HG03520 (cell line): Measurements from ENCODE around the gene KIAA1217.

Experiments
- ATAC-seq: cut with Tn5 transposase; IDR thresholded peaks from one replicate; pipeline ENCODE4 v1.9.1; 2021; ENCODE audit warnings: mild to moderate bottlenecking, moderate library complexity; ENCODE audit not compliant: unreplicated experiment

Gene KIAA1217

GRCh38 chr10:24397662-24398061 lies 188.7 kb downstream of the KIAA1217 start:
- ATAC-seq, result no peak

GRCh38 chr10:24404567-24404966 lies 195.6 kb downstream of the KIAA1217 start:
- ATAC-seq, result no peak

GRCh38 chr10:24405635-24406034 lies 196.7 kb downstream of the KIAA1217 start:
- no peak for ATAC-seq

GRCh38 chr10:24406809-24407483 lies 198.0 kb downstream of the KIAA1217 start:
- no peak for ATAC-seq

GRCh38 chr10:24407928-24408327 lies 199.0 kb downstream of the KIAA1217 start:
- no peak for ATAC-seq

- no peak for ATAC-seq
Measured at GRCh38 chr10:24408365-24408764, 199.4 kb downstream of the KIAA1217 start.

- ATAC-seq, result peak; percentile 43
Measured at GRCh38 chr10:24414597-24414996, 205.7 kb downstream of the KIAA1217 start.

- ATAC-seq, result no peak
Measured at GRCh38 chr10:24415455-24416125, 206.7 kb downstream of the KIAA1217 start.

GRCh38 chr10:24416248-24416647 lies 207.3 kb downstream of the KIAA1217 start:
- ATAC-seq, result no peak

GRCh38 chr10:24417053-24417452 lies 208.1 kb downstream of the KIAA1217 start:
- no peak for ATAC-seq

GRCh38 chr10:24418532-24418931 lies 209.6 kb downstream of the KIAA1217 start:
- ATAC-seq, result no peak

GRCh38 chr10:24419066-24419465 lies 210.1 kb downstream of the KIAA1217 start:
- ATAC-seq, result no peak

- no peak for ATAC-seq
Measured at GRCh38 chr10:24425151-24425550, 216.2 kb downstream of the KIAA1217 start.

- no peak for ATAC-seq
Measured at GRCh38 chr10:24427678-24428409, 218.9 kb downstream of the KIAA1217 start.

- ATAC-seq, result no peak
Measured at GRCh38 chr10:24428410-24428782, 219.5 kb downstream of the KIAA1217 start.

- no peak for ATAC-seq
Measured at GRCh38 chr10:24430591-24430990, 221.7 kb downstream of the KIAA1217 start.

GRCh38 chr10:24432478-24433416 lies 223.8 kb downstream of the KIAA1217 start:
- ATAC-seq, result peak; percentile 51

- ATAC-seq, result no peak
Measured at GRCh38 chr10:24433705-24434104, 224.8 kb downstream of the KIAA1217 start.

- ATAC-seq, result no peak
Measured at GRCh38 chr10:24434961-24435360, 226.0 kb downstream of the KIAA1217 start.

GRCh38 chr10:24435374-24435773 lies 226.4 kb downstream of the KIAA1217 start:
- no peak for ATAC-seq

- no peak for ATAC-seq
Measured at GRCh38 chr10:24437302-24437701, 228.4 kb downstream of the KIAA1217 start.
